ENCODE measurements around the gene LENG8.
"Not testable (repeated sequence)": the region's sequence is repeated elsewhere in the genome, so short reads cannot be mapped to it uniquely, and the experiment has no call there.

LENG8 gene

DNA sequence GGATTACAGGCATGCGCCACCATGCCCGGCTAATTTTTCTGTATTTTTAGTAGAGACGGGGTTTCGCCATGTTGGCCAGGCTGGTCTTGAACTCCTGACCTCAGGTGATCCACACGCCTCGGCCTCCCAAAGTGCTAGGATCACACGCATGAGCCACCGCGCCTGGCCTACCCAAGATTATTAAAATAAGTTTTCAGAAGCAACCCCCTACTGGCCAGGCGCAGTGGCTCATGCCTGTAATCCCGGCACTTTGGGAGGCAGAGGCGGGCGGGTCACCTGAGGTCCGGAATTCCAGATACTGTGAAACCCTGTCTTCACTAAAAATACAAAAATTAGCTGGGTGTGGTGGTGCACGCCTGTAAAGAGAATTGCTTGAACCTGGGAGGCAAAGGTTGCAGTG, 2.6 kb upstream of the LENG8 start:
- DNase-seq, result not testable (repeated sequence)

DNA sequence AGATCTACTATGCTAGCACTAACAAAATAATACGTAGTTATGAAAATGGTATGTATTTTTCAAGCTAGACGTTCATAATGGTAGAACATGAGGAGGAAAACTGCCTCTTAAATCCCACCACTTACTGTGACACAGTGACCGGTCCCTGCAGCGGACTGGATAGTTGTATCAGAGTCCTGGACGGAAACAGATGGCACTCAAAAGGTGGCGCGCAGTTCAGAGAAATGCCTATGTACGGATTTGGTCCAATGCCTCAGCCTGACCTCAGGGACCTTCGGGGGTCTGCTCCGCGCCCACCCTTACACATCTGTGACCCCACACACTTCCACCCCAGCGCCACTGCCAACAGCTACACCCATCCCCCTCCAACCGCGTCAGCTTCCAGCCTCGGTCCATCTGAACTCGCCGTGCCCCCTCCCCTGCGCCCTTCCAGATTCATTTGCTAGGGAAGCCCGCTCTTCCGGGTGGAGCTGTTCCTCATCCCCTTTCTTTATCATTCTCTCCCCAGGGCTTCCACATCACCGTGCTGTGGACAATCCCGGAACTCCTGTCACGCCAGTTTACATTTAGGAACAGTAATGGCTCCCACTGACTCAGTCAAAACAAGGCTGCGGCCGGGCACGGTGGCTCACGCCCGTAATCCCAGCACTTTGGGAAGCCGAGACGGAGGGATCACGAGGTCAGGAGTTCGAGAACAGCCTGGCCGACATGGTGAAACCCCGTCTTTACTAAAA, 792 bp upstream of the LENG8 start:
- DNase-seq, result peak in 1 of 2 experiments; percentile 32

DNA sequence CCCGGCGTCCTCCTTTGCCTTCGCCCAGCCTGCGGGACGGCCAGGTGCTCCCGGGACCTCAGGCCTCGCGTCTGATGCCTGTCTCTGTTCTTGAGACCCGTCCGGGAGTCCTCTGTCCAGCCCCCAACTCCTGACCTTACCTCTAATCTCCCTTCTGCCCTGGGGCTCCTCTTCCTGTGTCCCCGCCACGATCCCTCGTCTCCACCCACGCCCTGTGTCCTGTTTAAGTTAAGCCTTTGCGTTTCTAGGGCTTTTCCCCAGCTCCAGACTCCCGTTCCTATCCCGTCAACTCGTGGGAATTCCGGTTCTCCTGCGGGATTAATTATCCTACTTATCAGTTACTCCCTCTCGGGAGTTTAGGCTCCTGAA, 686 bp downstream of the LENG8 start:
- peak in 1 of 2 experiments; percentile 15 for DNase-seq

DNA sequence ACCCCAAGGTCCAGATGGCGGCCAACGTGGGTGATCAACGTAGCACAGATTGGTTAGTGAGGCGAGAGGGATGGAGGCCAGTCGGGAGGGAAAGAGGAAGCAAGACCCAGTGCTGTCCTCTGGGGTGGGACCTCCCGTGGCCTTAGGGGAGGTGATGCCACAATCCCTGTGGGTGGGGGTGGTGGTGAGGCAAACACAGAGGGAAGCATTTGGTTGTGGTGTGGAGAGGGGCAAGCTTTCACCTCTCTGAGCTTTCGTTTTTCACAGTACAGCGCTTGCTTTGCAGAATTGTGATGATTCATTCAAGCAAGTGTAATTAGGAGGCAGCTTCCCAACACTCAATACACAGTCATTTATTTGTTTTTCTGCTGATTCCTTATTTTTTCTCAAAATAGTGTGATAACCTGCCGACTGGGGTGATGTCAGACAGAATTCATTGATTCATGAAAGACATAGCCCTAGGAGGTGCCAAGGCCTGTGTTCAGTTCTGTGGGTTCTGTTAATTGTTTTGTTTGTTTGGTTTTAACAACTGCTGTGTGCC, 2.4 kb downstream of the LENG8 start:
- DNase-seq, result no peak

DNA sequence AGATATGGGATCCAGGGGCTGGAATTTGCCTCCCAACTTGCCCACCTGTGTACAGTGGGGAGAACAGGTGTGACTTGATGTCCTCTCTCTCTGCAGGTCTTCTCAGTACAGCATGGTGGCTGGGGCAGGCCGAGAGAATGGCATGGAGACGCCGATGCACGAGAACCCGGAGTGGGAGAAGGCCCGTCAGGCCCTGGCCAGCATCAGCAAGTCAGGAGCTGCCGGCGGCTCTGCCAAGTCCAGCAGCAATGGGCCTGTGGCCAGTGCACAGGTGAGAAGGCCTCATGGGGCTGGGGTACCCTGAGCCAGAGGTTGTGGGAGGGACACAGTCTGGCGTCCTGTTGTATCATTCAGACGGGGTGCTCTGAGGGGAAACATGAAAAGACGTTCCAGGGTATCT, 3.0 kb downstream of the LENG8 start:
- no peak for DNase-seq

DNA sequence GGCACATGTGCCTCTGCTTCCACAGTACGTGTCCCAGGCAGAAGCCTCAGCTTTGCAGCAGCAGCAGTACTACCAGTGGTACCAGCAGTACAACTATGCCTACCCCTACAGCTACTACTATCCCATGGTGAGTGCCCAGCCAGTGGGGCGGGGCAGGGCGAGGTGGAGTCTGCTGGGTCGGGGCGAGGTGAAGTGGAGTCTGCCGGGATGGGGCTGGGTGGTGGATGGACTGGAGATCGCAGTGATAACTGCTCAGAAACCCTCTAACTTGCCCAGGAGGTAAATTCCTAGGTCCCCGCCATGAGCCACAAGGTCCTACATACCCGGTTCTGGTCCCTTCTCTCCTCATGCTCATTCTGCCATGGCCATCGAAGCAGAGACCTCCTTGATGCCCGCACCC, 3.6 kb downstream of the LENG8 start:
- no peak for DNase-seq

DNA sequence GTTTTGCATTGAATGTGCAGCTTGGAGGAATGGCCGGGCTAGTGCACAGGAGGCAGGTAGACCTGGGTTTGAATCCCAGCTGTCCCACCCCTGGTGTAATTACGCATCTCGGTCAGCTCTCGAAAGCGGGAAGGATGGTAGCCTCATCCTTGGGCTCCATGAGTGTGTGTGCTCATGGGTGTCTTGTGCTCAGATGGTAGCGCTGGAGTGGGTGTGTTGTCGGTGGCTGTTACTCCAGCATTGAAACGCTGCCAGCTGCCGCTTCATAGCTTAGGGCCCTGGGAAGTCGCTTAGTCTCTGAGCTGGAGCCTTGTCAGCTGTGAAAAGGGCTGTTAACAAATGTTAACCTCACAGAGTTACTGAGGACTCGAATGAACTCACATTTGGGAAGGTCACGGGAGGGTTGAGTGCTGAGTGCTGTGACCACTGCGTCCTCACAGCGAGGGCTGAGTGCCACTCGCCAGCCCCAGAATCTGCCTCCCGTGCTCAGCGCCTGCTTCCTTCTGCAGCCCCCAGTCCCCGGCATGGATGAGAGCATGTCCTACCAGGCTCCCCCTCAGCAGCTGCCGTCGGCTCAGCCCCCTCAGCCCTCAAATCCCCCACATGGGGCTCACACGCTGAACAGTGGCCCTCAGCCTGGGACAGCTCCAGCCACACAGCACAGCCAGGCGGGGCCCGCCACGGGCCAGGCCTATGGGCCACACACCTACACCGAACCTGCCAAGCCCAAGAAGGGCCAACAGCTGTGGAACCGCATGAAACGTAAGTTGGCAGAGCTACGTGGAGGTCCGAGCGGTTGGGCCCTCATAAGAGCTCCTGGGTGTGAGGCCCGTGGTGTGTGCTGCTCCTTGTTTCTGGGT, 5.2 kb downstream of the LENG8 start:
- no peak for DNase-seq

DNA sequence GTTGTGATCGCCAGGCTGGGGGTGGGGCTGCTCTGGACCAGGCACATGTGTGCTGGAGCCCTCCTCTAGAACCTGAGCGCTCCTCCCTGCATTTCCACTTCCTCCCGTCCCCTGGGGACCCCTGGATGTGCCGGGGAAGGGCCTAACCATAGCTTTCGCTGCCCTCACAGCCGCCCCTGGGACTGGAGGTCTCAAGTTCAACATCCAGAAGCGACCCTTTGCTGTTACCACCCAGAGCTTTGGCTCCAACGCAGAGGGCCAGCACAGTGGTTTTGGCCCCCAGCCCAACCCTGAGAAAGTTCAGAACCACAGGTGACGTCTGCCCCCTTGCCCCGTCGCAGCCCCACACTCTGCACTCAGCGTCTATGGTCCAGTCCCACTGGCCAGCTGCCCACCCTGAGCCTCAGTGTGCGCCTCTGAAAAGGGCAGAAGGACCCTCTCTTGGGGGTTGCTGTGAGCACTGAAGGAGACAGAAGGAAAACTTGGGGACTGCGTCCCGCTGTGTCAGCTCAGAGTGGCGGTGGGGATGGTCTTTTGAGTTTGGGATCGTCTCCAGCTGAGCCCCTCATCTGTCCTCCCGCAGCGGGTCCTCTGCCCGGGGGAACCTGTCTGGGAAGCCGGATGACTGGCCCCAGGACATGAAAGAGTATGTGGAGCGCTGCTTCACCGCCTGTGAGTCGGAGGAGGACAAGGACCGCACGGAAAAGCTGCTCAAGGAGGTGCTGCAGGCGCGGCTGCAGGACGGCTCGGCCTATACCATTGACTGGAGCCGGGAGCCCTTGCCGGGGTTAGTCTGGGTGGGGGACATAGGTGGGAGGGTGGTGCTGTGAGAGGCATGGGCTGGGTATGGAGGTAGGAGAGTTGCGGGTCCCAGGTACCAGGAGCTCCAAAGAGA, 6.0 kb downstream of the LENG8 start:
- no peak for DNase-seq

DNA sequence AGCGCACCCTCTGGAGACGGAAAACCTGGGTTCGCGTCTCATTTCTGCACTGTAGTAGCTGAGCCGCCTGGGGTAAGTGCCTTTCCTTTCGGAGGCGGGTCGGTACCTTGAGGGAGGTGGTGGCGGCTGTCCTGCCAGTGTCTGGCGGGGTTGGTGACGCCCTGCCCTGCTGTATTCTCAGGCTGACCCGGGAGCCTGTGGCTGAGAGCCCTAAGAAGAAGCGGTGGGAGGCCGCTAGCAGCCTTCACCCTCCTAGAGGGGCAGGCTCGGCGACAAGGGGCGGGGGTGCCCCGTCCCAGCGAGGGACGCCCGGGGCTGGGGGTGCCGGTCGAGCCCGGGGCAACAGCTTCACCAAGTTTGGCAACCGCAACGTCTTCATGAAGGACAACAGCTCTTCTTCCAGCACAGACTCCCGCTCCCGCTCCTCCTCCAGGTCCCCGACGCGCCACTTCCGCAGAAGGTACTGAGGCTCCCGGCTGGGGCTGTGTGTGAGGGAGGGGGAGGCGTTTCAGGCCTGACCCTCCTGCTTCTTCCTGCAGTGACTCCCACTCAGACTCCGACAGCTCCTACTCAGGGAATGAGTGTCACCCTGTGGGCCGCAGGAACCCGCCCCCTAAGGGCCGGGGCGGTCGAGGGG, 6.9 kb downstream of the LENG8 start:
- DNase-seq, result no peak

DNA sequence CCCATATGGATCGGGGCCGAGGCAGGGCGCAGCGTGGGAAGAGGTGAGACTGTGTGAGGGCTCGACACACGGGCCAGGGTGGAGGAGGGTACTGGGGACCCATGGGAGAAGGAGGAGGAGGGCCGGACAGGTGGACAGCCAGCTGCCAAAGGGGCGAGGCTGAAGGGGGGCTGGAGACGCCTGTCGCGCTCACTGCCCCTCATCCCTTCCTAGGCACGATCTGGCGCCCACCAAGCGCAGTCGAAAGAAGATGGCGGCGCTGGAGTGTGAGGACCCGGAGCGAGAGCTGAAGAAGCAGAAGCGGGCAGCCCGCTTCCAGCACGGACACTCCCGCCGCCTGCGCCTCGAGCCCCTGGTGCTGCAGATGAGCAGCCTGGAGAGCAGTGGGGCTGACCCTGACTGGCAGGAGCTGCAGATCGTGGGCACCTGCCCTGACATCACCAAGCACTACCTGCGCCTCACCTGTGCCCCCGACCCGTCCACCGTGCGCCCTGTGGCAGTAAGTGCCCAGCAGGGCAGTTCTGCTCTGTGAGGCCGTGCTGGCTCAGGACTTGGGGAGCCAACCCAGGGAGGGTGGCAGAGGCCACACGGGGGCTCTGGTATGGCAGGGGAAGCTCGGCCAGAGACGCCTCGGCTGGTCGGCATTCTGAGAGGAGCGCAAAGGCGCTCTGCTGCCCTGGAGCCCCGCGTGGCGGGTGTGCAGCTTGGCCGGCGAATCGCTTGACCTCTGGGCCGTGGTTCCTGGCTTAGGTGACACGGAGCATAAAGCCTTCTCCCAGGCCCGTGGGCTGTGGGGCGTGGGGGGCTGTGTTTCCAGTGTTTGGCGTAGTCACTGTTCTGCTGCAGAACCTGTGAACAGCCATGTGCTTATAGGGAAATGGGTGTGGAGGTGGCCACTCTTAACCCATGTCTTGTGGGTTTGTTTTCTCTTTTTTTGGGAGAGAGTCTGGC, 7.7 kb downstream of the LENG8 start:
- no peak for DNase-seq

DNA sequence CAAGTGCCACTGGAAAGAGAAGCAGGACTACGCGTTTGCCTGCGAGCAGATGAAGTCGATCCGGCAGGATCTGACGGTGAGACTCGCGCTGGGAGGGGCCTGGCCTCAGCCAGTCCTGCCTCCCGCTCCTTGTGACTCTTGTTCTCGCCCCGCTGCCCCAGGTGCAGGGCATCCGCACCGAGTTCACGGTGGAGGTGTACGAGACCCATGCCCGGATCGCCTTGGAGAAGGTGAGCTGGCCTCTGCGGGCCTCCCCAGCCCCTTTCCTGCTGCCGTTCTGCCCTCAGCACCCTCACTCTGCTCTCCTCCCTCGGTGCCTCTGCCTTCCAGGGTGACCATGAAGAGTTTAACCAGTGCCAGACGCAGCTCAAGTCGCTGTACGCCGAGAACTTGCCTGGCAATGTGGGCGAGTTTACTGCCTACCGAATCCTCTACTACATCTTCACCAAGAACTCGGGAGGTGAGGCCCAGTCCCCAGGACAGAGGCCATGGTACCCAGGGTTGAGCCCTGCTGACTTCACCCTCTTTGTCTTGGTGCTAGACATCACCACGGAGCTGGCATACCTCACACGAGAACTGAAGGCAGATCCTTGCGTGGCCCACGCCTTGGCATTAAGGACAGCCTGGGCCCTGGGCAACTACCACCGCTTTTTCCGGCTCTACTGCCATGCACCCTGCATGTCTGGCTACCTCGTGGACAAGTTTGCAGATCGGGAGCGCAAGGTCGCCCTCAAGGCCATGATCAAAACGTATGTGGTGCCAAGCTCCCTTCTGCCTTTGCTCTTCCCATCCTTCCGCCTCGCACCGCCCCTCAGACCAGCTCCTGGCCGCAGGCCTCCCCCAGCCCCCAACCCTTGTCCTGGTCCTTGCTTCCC, 9.0 kb downstream of the LENG8 start:
- DNase-seq, result no peak

DNA sequence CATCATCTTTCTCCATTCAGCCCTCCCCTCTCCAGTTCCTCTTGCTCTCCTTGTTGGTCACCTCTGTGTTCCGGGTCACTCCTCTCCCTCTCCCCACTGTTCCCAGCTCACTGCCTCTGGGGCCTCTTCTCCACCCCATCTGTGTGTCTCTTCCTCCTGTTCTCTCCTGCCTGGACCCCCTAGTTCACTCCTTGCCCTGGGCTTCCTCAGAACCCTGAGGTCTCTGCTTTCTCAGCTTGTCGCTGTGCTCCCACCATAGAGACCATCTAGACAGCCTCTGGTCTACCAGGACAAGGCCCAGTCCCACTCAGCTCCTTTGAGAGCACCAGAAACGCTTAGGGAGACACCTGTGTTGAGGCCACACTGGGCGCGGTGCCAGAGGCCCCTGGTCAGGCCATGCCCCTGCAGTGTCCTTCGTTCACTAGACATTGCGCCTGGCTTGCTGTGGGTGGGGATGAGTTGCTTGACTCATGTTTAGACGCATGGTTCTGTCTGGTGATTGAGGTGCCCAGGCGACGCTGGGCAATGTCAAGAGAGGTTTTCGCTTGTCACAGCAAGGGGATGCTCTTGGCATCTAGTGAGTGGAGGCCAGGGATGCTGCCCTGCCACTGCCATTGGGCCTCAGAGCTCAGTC, 9.8 kb downstream of the LENG8 start:
- no peak for DNase-seq

DNA sequence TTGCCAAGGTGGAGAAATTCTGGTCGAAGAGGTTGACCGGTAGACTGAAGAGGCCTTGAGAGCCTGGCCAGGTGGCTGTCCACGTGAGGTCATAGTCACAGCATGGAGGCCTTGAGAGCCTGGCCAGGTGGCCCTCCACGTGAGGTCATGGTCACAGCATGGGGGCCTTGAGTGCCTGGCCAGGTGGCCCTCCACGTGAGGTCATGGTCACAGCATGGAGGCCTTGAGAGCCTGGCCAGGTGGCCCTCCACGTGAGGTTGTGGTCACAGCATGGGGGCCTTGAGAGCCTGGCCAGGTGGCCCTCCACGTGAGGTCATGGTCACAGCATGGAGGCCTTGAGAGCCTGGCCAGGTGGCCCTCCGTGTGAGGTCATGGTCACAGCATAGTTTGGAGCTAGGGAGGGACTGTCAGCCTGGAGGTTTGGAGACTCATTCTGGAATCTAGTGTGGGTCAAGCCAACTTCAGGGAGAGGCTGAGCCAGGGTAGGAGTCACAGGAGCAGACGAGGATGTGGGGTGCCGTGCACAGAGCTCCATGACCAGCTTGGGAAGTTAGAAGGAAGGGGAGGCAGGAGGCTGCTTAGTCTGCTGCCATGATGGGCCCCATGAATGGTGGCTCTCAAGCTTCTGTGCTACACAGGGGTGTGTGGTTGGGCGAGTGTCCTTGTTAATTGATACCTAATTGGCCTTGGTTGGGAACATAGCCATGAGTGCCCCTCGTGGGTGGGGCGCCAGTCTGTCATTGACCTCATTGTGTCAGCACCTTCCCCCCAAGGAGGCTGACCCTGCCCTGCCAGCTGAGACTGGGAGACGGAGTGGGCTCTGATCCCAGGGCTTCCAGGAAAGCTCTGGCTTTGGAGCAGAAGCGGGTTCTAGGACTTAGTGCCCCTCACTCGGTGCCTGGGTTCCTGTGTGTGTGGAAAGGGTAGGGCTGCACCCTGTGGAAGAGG, 10.6 kb downstream of the LENG8 start:
- no peak for DNase-seq

DNA sequence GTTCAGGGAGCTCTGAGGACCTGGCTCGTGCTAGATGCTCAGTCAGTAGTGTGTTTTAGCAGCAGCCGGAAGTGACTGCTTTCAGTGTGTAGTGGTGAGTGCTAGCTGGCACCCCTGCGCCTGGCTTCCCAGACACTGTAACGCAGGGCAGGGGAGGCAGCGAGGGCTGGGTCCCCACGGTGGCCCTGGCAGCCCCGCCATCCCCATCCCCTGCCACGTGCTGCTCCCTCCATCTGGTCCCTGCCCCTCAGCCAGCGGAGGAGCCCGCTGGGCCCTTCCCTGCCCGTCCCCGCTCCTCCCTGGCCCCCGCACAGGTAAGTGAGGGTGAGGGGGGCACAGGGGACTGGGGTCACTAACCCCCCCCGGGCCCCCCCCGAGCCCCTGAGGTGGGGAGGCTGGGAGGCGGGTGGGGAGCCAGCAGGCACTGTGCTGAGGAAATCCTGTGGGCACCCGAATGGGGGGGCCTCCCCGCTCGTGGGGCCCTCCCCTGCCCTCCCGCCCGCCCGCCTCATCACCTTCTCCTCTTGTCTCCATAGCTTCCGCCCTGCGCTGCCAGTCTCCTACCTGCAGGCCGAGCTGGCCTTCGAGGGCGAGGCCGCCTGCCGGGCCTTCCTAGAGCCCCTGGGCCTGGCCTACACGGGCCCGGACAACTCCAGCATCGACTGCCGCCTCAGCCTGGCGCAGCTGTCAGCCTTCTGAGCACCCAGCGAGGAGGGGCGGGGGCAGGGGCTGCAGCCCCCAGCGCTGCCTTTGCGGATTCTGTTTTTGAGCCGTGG, 11.4 kb downstream of the LENG8 start:
- no peak for DNase-seq

DNA sequence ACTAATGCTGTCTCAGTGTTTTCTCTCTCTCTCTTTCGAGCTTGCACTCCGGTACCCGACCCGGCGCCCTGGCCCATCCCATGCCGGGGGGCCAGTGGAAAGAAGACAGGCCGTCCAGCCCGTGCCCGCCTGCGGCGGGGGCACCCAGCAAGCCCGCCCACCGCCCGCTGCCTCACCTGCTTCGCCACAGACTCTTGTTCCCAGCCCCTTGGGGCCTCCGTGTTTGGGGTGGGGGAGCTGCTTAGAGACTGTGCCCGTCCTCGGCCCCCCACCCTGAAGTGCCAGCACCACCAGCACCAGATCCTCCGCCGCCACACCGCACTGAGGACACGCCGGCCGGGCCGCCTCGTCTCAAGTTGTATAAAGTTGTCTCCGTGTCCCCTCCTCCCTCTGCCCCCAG, 12.2 kb downstream of the LENG8 start:
- DNase-seq, result no peak

DNA sequence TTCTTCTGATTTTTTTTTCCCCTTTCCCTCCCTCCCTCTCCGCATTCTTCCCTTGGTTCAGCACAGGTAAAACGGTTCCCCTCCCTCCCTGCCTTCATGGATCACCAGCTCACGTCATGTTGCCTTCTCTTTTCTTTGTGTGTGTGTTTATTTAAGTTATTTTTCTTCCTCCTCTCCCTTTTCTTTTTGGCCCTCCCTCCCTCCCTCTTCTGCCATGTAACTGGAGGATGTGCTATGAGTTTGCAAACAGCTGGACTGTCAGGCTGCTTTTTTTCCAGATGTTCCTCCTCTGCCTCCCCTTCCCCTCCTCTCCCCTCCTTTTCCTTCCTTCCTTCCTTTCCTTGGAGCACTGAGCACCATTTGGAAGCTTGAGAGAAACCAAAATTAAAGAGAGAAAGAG, 12.6 kb downstream of the LENG8 start:
- DNase-seq, result no peak

DNA sequence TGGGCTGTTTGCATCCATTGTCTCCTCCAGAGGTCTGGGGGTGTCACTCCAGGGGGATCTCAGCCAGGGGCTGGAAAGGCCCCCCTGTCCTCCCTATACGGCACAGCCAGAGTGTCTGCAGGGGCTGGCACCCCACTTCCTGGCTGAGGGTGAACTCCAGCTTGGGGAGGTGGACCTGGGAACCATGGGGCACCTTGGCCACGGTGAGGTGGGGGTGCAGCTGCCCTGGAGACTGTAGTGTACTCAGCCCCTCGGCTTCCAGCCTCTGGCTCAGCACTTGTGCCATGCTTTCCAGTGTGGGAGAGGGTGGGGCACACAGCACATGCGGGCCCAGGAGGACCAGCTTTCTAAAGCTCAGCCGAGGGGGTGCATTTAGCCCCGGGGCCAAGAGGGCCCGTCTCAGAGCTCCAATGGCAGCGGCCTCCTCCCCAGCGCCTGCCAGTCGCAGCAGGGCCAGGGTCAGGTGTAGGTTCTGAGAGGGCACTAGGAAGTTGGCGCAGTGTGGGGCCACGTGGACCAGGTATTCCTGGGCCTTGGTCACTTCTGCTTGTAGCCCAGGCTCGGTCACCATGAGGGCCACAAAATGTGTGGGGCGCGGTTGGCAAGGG, 13.2 kb downstream of the LENG8 start:
- DNase-seq, result no peak
